Astrocyte (in vitro differentiated cells and primary cell): ENCODE measurements around the gene TMEM106A. TPM values are rescaled to one million over a fixed set of nuclear protein-coding genes. Genes with fewer than 3 reads are reported as not detected.
A peak's percentile ranks its signal among the peaks of the same experiment; 100 is the strongest.
"Not testable (repeated sequence)": the region's sequence is repeated elsewhere in the genome, so short reads cannot be mapped to it uniquely, and the experiment has no call there.

Experiments used
- DNase-seq: peaks from one replicate; pipeline ENCODE4 v3.0.0-alpha.2; 2010; ENCODE audit warnings: low read depth
- FAIRE-seq: peaks from 2 replicates; lab custom pipeline; 2011; peaks lifted over from hg19 to GRCh38; lab: Jason Lieb, UNC
- H2AFZ ChIP-seq: 2 replicates; pipeline ENCODE4 v1.6.0; 2012; ENCODE audit warnings: low read depth, low read length, inconsistent platforms
- H3K27ac ChIP-seq: 2 replicates; pipeline ENCODE4 v1.5.1; 2011; ENCODE audit warnings: low read depth, low read length, inconsistent platforms
- H3K27me3 ChIP-seq: 2 replicates; pipeline ENCODE4 v1.6.0; 2011; ENCODE audit warnings: low read length, inconsistent platforms; ENCODE audit not compliant: insufficient read depth
- H3K36me3 ChIP-seq: 2 replicates; pipeline ENCODE4 v1.5.1; 2011; ENCODE audit warnings: low read length, inconsistent platforms; ENCODE audit not compliant: insufficient read depth
- H3K4me1 ChIP-seq: 2 replicates; pipeline ENCODE4 v1.5.1; 2011; ENCODE audit warnings: low read length, inconsistent platforms; ENCODE audit not compliant: insufficient read depth
- H3K4me2 ChIP-seq: 2 replicates; pipeline ENCODE4 v1.6.0; 2012; ENCODE audit warnings: low read length, inconsistent platforms
- H3K4me3 ChIP-seq: 2 replicates; pipeline ENCODE4 v1.5.1; 2011; ENCODE audit warnings: low read depth, mild to moderate bottlenecking, low read length, inconsistent platforms; ENCODE audit not compliant: insufficient read depth
- H3K79me2 ChIP-seq: 2 replicates; pipeline ENCODE4 v1.6.0; 2012; ENCODE audit warnings: mild to moderate bottlenecking, low read length, inconsistent platforms; ENCODE audit not compliant: insufficient read depth
- H3K9ac ChIP-seq: 2 replicates; pipeline ENCODE4 v1.6.0; 2012; ENCODE audit warnings: mild to moderate bottlenecking, low read length, inconsistent platforms
- H3K9me3 ChIP-seq: 2 replicates; pipeline ENCODE4 v1.5.1; 2012; ENCODE audit warnings: low read depth, mild to moderate bottlenecking, low read length, inconsistent platforms; ENCODE audit not compliant: insufficient read depth
- H4K20me1 ChIP-seq: 2 replicates; pipeline ENCODE4 v1.6.0; 2012; ENCODE audit warnings: low read length, inconsistent platforms; ENCODE audit not compliant: insufficient read depth
- H3K27ac Mint-ChIP-seq: one replicate; pipeline ENCODE4 v1.8.0; 2021; ENCODE audit warnings: mild to moderate bottlenecking, mixed read lengths; ENCODE audit not compliant: unreplicated experiment
- H3K27me3 Mint-ChIP-seq: one replicate; pipeline ENCODE4 v1.8.0; 2021; ENCODE audit warnings: low read depth, mixed read lengths; ENCODE audit not compliant: unreplicated experiment
- H3K36me3 Mint-ChIP-seq: one replicate; pipeline ENCODE4 v1.8.0; 2021; ENCODE audit warnings: low read depth, mixed read lengths; ENCODE audit not compliant: unreplicated experiment
- H3K4me1 Mint-ChIP-seq: one replicate; pipeline ENCODE4 v1.8.0; 2021; ENCODE audit warnings: low read depth, mixed read lengths; ENCODE audit not compliant: unreplicated experiment
- H3K4me3 Mint-ChIP-seq: one replicate; pipeline ENCODE4 v1.8.0; 2021; ENCODE audit warnings: mild to moderate bottlenecking, moderate library complexity, mixed read lengths; ENCODE audit not compliant: unreplicated experiment
- H3K9me3 Mint-ChIP-seq: one replicate; pipeline ENCODE4 v1.8.0; 2021; ENCODE audit warnings: mild to moderate bottlenecking, mixed read lengths; ENCODE audit not compliant: unreplicated experiment
- EZH2 ChIP-seq: IDR thresholded peaks from 2 replicates; pipeline ENCODE4 v1.6.1; 2012; ENCODE audit warnings: mild to moderate bottlenecking, low read length, inconsistent platforms; ENCODE audit not compliant: insufficient read depth
- total RNA-seq: library from RNA; stranded (reverse); gene quantifications from 2 replicates; pipeline ENCODE4 v1.2.1, GENCODE V29; 2021
- TF ChIP-seq, protein P1 (sequence below): IDR thresholded peaks from 2 replicates; pipeline ENCODE4 v1.5.1; 2011; ENCODE audit warnings: low read depth, mild to moderate bottlenecking, inconsistent platforms, low read length, moderate library complexity; ENCODE audit not compliant: insufficient read depth

The TMEM106A gene
- total RNA-seq, 1 donor from 2014 or later = 10.1 TPM

DNA sequence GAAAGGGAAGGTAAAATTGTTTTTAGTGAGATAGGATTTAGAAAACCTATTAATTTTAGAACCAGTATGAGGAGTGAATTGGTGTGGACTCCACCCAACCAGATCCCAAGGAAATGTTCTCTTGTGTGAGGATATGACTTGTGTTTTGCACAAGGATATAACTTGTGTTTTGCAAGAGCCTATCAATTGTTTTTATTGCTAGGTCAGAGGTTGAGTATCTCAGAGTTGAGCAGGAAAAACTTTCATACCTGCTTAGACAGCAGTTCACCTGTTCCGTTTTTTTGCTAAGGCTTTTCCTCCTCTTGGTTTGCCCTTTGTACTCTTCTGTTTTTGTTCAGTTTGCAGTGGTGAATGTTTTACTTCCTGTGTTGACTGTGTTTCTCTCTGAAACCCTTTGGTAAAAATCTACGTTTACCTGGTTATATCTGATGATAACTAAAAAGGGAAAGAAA lies 35.5 kb upstream of the TMEM106A start:
- peak overlapping the region; percentile 26 for H3K9ac ChIP-seq
- H4K20me1 ChIP-seq = peaks cover 8% of the 10 kb centered on the region
- Mint-ChIP-seq H3K27ac (no peak overlapping the region), H3K4me3 (no peak overlapping the region), H3K9me3 (no peaks in the 10 kb centered on the region), H3K4me1 (peaks cover 15% of the 10 kb centered on the region), H3K36me3 (peaks cover 11% of the 10 kb centered on the region), H3K27me3 (no peaks in the 10 kb centered on the region)
- TF ChIP-seq, protein P1, sequence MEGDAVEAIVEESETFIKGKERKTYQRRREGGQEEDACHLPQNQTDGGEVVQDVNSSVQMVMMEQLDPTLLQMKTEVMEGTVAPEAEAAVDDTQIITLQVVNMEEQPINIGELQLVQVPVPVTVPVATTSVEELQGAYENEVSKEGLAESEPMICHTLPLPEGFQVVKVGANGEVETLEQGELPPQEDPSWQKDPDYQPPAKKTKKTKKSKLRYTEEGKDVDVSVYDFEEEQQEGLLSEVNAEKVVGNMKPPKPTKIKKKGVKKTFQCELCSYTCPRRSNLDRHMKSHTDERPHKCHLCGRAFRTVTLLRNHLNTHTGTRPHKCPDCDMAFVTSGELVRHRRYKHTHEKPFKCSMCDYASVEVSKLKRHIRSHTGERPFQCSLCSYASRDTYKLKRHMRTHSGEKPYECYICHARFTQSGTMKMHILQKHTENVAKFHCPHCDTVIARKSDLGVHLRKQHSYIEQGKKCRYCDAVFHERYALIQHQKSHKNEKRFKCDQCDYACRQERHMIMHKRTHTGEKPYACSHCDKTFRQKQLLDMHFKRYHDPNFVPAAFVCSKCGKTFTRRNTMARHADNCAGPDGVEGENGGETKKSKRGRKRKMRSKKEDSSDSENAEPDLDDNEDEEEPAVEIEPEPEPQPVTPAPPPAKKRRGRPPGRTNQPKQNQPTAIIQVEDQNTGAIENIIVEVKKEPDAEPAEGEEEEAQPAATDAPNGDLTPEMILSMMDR = no peak
- no peak for TF ChIP-seq EZH2
- H3K27me3 ChIP-seq = no peaks in the 10 kb centered on the region
- FAIRE-seq = no peak
- H3K27ac ChIP-seq = no peak overlapping the region
- H3K4me2 ChIP-seq = peak overlapping the region; percentile 59
- no peak for DNase-seq
- no peak overlapping the region for H2AFZ ChIP-seq
- H3K4me3 ChIP-seq = no peak overlapping the region
- H3K9me3 ChIP-seq = no peaks in the 10 kb centered on the region
- H3K36me3 ChIP-seq = peaks cover 27% of the 10 kb centered on the region
- H3K4me1 ChIP-seq = peaks cover 19% of the 10 kb centered on the region
- peaks cover 28% of the 10 kb centered on the region for H3K79me2 ChIP-seq

DNA sequence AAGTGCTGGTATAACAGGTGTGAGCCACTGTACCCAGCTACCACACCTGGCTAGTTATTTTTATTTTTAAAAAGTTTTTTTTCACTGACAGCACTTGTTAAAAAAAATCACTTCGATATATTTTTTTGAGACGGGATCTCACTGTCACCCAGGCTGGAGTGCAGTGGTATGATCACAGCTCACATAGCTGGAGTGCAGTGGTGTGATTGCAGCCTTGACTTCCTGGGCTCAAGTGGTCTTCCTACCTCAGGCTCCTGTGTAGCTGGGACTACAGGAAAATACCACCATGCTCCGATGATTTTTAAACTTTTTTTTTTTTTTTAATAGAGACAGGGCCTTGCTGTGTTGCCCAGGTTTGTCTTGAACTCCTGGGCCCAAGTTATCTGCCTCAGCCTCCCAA lies 27.8 kb upstream of the TMEM106A start:
- H3K27ac Mint-ChIP-seq = no peak overlapping the region
- Histone ChIP-seq H3K9ac (no peak overlapping the region), H3K4me1 (no peaks in the 10 kb centered on the region), H3K27me3 (no peaks in the 10 kb centered on the region), H3K27ac (no peak overlapping the region), H3K4me2 (no peak overlapping the region), H3K9me3 (no peaks in the 10 kb centered on the region), H3K36me3 (peaks cover 17% of the 10 kb centered on the region), H3K79me2 (no peaks in the 10 kb centered on the region), H4K20me1 (no peaks in the 10 kb centered on the region), H3K4me3 (no peak overlapping the region), H2AFZ (no peak overlapping the region)
- peaks cover 2% of the 10 kb centered on the region for H3K36me3 Mint-ChIP-seq
- TF ChIP-seq EZH2 = no peak
- TF ChIP-seq, protein P1 = no peak
- no peak overlapping the region for H3K4me3 Mint-ChIP-seq
- DNase-seq (no peak), FAIRE-seq (no peak)
- no peaks in the 10 kb centered on the region for H3K27me3 Mint-ChIP-seq
- no peaks in the 10 kb centered on the region for H3K9me3 Mint-ChIP-seq
- H3K4me1 Mint-ChIP-seq = no peaks in the 10 kb centered on the region

DNA sequence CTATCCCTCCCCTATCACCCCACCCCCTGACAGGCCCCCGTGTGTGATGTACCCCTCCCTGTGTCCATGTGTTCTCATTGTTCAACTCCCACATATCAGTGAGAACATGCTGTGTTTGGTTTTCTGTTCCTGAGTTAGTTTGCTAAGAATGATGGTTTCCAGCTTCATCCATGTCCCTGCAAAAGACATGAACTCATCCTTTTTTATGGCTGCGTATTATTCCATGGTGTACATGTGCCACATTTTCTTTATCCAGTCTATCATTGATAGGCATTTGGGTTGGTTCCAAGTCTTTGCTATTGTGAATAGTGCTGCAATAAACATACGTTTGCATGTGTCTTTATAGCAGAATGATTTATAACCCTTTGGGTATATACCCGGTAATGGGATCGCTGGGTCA lies 25.0 kb upstream of the TMEM106A start:
- H4K20me1 ChIP-seq, H3K4me3 ChIP-seq, H3K27ac ChIP-seq, H3K27me3 ChIP-seq, H3K4me1 Mint-ChIP-seq, H3K27ac Mint-ChIP-seq, H3K79me2 ChIP-seq, H3K4me1 ChIP-seq, FAIRE-seq, H3K9me3 ChIP-seq, H3K4me3 Mint-ChIP-seq, DNase-seq, H3K9me3 Mint-ChIP-seq, H3K4me2 ChIP-seq, H2AFZ ChIP-seq, H3K9ac ChIP-seq, H3K27me3 Mint-ChIP-seq: not testable (repeated sequence)
- peaks cover 29% of the 10 kb centered on the region for H3K36me3 ChIP-seq
- peaks cover 14% of the 10 kb centered on the region for H3K36me3 Mint-ChIP-seq
